ENCODE results near the gene TCF4.

DNA sequence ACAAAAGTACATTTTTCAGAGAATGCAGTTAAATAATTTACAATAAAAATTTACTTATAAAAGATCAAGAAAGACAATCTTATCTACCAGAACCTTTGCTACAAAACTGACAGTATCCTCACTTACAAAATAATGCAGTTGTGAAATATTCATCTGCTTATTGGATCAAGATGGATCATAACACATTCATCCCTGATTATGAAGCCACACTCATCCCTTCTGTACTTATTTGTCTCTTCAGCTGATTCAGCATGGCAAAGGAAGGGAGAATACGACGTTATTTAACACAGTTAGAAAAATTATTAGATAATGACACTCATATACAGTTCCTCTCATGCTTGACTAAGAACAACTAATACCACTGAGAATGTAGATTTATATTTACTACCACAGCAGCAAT, 46.4 kb downstream of the TCF4 start:
- TF ChIP-seq, protein P1, sequence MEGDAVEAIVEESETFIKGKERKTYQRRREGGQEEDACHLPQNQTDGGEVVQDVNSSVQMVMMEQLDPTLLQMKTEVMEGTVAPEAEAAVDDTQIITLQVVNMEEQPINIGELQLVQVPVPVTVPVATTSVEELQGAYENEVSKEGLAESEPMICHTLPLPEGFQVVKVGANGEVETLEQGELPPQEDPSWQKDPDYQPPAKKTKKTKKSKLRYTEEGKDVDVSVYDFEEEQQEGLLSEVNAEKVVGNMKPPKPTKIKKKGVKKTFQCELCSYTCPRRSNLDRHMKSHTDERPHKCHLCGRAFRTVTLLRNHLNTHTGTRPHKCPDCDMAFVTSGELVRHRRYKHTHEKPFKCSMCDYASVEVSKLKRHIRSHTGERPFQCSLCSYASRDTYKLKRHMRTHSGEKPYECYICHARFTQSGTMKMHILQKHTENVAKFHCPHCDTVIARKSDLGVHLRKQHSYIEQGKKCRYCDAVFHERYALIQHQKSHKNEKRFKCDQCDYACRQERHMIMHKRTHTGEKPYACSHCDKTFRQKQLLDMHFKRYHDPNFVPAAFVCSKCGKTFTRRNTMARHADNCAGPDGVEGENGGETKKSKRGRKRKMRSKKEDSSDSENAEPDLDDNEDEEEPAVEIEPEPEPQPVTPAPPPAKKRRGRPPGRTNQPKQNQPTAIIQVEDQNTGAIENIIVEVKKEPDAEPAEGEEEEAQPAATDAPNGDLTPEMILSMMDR (conservative IDR thresholded peaks at IDR 0.05; ENCODE audit: low read length): no peak
- TF ChIP-seq EZH2phosphoT487 (IDR thresholded peaks at IDR 0.05; ENCODE audit: borderline replicate concordance, low read depth, low read length): no peak

All from OCI-LY7 (cell line).